RKO (cell line): ENCODE data around the gene GPR162.
"Not testable (repeated sequence)": the region's sequence is repeated elsewhere in the genome, so short reads cannot be mapped to it uniquely, and the experiment has no call there.

Experiments used
- DNase-seq: peaks from one replicate; pipeline ENCODE4 v3.0.0-alpha.2; 2016; ENCODE audit warnings: low spot score

Gene GPR162

GRCh38 chr12:6873094-6874014 lies 51.7 kb downstream of the GPR162 start, which contains the start of gene SPSB2:
Gene SPSB2 (minus strand): TSS chr12:6873303. CDS start chr12:6872901, 402 bp downstream.
- peak; percentile 97 for DNase-seq

GRCh38 chr12:6874015-6874368 lies 52.4 kb downstream of the GPR162 start:
- not testable (repeated sequence) for DNase-seq
